Left ventricle myocardium inferior (tissue), 1 donor: ENCODE measurements around the gene UBXN1. TPM values are rescaled to one million over a fixed set of nuclear protein-coding genes. Genes with fewer than 3 reads are reported as not detected.
"Not testable (repeated sequence)": the region's sequence is repeated elsewhere in the genome, so short reads cannot be mapped to it uniquely, and the experiment has no call there.

Source experiments
- DNase-seq: peaks from one replicate; pipeline ENCODE4 v3.0.0-alpha.2; 2020
- H3K27ac ChIP-seq: fragments of 200-600 bp; replicated peaks from 2 replicates; pipeline ENCODE4 v1.8.0; 2021
- H3K27me3 ChIP-seq: fragments of 200-600 bp; 2 replicates; pipeline ENCODE4 v1.8.0; 2021; ENCODE audit warnings: low read depth
- H3K36me3 ChIP-seq: fragments of 200-600 bp; 2 replicates; pipeline ENCODE4 v1.8.0; 2021
- H3K4me1 ChIP-seq: fragments of 200-600 bp; 2 replicates; pipeline ENCODE4 v1.8.0; 2021
- H3K4me3 ChIP-seq: fragments of 200-600 bp; 2 replicates; pipeline ENCODE4 v1.8.0; 2021; ENCODE audit warnings: mild to moderate bottlenecking, moderate library complexity
- H3K9me3 ChIP-seq: fragments of 200-600 bp; replicated peaks from 2 replicates; pipeline ENCODE4 v1.8.0; 2021
- intact Hi-C: fragments of 100-400 bp; cut with micrococcal nuclease; formaldehyde crosslinking; loops from one replicate; pipeline ENCODE4 v1.11.0; 2022
- total RNA-seq: library from RNA; stranded (reverse); fragmentation: NEBNext Ultra II Directional; extraction: Animal tissue kit (Norgen Biotek cat#: 25700); gene quantifications from one replicate; pipeline ENCODE4 v1.2.1, GENCODE V29; 2021
- TF ChIP-seq, protein P1 (sequence below): fragments of 200-600 bp; IDR thresholded peaks from 2 replicates; pipeline ENCODE4 v1.8.0; 2021; ENCODE audit warnings: antibody characterized with exemption, mild to moderate bottlenecking, borderline replicate concordance
- donor health status: DM: no; HTN: yes; CAD: no; lungs with severe emphysema.

UBXN1 gene
- total RNA-seq, 1 donor from 2014 or later, result 82.3 TPM

DNA sequence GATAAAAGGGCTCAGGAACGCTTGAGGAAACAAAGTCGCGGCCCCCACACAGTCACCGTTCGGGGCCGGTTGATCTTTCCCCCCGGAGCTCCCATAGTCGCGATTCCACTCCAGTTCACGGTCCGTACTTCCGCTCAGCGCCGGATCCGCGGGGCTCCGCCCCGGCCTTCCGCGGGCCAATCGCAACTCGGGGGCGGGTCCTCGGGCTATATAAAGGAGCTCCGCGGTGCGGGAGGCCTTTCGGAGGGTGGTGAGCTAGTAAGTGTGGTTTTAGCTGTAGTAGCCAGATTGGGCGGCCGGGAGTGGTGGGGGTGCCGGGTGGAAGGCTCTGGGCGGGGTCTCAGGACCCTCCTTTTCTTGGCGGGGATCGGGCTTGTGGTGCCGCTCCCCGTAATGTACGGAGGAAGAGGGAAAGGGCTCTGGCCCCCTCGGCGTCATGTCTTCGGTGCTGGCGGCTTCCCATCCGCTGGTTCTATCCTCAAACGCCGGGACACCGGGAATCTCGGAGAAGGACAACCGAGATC, 13.7 kb downstream of the UBXN1 start, which contains the start of the genes C11orf98 and CSKMT:
Gene C11orf98, minus strand, starts transcription at position 136 of the 524 bp plus-strand sequence. Its CDS starts 41 bp downstream, at position 95.
Gene CSKMT, plus strand, starts transcription at position 238 of the 524 bp plus-strand sequence. CDS start 568 bp downstream, outside the sequence.
- intact Hi-C loops, result no loop called here
- H3K27me3 ChIP-seq, result no peaks in the 10 kb centered on the region
- peak within 1 kb of the TSS; percentile 95 for H3K27ac ChIP-seq
- H3K4me1 ChIP-seq, result peaks cover 58% of the 10 kb centered on the region
- H3K36me3 ChIP-seq, result peaks cover 21% of the 10 kb centered on the region
- TF ChIP-seq, protein P1, sequence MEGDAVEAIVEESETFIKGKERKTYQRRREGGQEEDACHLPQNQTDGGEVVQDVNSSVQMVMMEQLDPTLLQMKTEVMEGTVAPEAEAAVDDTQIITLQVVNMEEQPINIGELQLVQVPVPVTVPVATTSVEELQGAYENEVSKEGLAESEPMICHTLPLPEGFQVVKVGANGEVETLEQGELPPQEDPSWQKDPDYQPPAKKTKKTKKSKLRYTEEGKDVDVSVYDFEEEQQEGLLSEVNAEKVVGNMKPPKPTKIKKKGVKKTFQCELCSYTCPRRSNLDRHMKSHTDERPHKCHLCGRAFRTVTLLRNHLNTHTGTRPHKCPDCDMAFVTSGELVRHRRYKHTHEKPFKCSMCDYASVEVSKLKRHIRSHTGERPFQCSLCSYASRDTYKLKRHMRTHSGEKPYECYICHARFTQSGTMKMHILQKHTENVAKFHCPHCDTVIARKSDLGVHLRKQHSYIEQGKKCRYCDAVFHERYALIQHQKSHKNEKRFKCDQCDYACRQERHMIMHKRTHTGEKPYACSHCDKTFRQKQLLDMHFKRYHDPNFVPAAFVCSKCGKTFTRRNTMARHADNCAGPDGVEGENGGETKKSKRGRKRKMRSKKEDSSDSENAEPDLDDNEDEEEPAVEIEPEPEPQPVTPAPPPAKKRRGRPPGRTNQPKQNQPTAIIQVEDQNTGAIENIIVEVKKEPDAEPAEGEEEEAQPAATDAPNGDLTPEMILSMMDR, result no peak
- DNase-seq, result peak; percentile 94
- peak within 1 kb of the TSS; percentile 93 for H3K4me3 ChIP-seq
- H3K9me3 ChIP-seq, result no peaks in the 10 kb centered on the region

DNA sequence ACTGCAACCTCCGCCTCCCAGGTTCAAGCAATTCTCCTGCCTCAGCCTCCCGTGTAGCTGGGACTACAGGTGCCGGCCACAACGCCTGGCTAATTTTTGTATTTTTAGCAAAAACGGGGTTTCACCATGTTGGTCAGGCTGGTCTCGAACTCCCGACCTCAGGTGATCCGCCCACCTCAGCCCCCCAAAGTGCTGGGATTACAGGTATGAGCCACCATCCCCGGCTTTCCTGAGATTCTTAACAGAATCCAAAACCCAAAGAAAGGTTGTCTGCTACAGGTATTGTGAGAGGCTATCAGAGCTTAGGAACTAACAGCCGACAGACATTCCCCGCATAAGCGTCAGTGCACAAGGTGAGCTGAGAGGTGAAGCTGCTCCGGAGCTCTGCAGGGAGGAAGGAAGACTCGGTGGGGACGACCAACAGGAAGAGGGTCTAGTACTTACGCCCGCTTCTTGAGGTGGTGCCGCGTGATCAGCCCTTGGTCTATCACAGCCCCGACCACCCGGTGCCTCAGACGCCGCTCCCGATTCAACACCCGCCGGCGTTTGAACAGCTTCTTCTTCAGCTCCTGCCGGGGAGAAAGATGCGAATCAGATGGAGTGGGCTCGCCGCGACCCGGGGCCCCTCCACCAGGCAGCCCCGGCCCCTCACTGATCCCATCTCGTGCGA, 14.3 kb downstream of the UBXN1 start:
- Histone ChIP-seq H3K27me3 (no peaks in the 10 kb centered on the region), H3K4me1 (peaks cover 52% of the 10 kb centered on the region), H3K9me3 (no peaks in the 10 kb centered on the region), H3K36me3 (peaks cover 21% of the 10 kb centered on the region), H3K4me3 (peak overlapping the region; percentile 93), H3K27ac (peak overlapping the region; percentile 95)
- DNase-seq, result peak; percentile 20
- intact Hi-C loops, result no loop called here
- TF ChIP-seq, protein P1, result no peak

DNA sequence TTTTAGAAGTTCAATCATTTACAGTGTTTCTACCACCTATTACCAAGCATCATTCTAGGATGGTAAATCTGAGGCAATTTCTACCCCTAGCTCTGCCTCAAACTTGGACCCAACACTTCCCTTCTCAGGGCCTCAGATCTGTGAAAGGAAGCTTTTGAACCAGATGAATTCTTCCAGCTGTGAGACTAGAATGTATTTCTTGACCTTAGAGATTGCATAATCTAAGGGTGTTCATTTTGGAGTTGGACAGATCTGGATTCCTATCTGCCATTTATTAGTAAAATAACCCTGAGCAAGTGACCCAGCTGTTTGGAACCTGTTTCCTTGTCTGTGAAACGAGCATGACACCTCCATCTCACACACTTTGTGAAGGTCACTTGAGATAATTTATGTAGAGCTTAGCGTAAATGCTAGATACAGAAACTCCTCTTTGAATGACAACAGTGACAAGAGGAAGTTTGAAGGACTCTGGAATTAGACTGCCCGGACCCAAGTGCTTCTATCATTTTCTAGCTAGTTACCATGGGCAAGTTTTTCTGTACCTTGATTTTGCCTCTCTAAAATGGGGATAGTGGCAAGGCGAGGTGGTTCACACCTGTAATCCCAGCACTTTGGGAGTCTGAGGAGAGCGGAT, 22.0 kb downstream of the UBXN1 start:
- TF ChIP-seq, protein P1, result no peak
- Histone ChIP-seq H3K9me3 (no peaks in the 10 kb centered on the region), H3K27me3 (no peaks in the 10 kb centered on the region), H3K4me1 (peaks cover 12% of the 10 kb centered on the region), H3K36me3 (peaks cover 1% of the 10 kb centered on the region), H3K27ac (no peak overlapping the region), H3K4me3 (no peak overlapping the region)
- no peak for DNase-seq
- intact Hi-C loops, result no loop called here

DNA sequence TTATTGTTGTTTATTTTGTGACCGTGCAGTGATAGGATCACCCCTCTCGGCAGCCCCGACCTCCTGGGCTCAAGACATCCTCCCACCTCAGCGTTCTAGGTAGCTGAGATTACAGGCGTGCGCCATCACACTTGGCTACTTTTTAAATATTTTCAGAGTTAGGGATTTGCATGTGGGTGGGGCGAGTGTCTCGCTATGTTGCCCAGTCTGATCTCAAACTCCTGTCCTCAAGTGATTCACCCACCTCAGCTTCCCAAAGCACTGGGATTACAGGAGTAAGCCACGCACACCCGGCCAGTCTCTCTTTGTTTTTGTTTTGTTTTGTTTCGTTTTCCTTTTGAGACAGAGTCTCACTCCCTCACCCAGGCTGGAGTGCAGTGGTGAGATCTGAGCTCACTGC, 24.6 kb downstream of the UBXN1 start:
- Histone ChIP-seq H3K4me3 (no peak overlapping the region), H3K4me1 (peaks cover 21% of the 10 kb centered on the region), H3K27ac (no peak overlapping the region), H3K36me3 (peaks cover 6% of the 10 kb centered on the region), H3K27me3 (no peaks in the 10 kb centered on the region), H3K9me3 (no peaks in the 10 kb centered on the region)
- TF ChIP-seq, protein P1, result no peak
- DNase-seq, result no peak
- intact Hi-C loops, result no loop called here

DNA sequence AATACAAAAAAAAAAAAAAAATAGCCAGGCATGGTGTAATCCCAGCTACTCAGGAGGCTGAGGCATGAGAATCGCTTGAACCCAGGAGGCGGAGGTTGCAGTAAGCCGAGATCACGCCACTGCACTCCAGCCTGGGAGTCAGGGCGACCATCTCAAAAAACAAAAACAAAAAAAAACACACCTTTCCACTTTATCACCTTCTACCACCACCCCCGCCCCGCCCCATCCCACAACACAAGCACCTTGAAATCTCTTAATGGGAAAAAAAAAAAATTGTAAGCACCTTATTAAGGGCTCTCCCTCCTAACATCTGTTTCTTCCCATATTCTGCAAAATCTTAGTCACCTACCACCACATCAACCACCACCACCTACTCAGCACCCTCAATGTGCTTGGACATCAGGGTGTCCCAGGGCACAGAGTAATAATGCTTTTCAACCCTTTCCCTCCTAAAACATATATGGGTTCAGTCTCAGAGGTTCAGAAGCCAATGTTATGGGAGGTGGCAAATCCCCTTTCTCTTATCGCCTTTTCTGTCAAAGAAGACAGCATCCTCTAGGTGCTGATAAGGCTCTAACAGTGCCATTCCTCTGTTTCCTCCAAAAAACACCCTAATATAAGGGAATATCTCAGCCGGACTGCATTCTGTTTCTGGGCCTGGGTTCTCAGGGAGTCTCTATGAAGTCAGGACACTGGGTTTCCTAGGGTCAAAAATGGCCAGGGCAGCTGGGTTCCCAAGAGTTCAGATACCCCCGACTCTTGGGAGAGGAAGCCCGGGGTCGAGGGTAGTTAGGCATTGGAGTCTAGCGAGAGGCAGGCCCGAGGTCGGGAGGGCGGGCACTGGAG, 26.5 kb downstream of the UBXN1 start:
- TF ChIP-seq, protein P1, result no peak
- peaks cover 24% of the 10 kb centered on the region for H3K4me1 ChIP-seq
- H3K36me3 ChIP-seq, result peaks cover 25% of the 10 kb centered on the region
- no peaks in the 10 kb centered on the region for H3K27me3 ChIP-seq
- H3K27ac ChIP-seq, result peak overlapping the region; percentile 92
- H3K9me3 ChIP-seq, result no peaks in the 10 kb centered on the region
- no peak for DNase-seq
- intact Hi-C loops, result no loop called here
- peak overlapping the region; percentile 86 for H3K4me3 ChIP-seq

DNA sequence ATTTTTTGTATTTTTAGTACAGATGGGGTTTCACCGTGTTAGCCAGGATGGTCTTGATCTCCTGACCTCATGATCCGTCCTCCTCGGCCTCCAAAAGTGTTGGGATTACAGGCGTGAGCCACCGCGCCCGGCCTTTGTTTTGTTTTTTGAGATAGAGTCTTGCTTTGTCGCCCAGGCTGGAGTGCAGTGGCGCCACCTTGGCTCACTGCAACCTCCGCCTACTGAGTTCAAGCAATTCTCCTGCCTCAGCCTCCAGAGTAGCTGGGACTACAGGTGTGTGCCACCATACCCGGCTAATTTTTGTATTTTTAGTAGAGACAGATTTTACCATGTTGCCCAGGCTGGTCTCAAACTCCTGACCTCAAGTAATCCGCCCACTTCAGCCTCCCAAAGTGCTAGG, 28.6 kb downstream of the UBXN1 start:
- H3K9me3 ChIP-seq, H3K4me3 ChIP-seq, H3K27ac ChIP-seq, H3K27me3 ChIP-seq, DNase-seq, intact Hi-C loops: not testable (repeated sequence)
- Histone ChIP-seq H3K4me1 (peaks cover 43% of the 10 kb centered on the region), H3K36me3 (peaks cover 27% of the 10 kb centered on the region)
